ENCODE data around the gene ZNHIT6.

DNA sequence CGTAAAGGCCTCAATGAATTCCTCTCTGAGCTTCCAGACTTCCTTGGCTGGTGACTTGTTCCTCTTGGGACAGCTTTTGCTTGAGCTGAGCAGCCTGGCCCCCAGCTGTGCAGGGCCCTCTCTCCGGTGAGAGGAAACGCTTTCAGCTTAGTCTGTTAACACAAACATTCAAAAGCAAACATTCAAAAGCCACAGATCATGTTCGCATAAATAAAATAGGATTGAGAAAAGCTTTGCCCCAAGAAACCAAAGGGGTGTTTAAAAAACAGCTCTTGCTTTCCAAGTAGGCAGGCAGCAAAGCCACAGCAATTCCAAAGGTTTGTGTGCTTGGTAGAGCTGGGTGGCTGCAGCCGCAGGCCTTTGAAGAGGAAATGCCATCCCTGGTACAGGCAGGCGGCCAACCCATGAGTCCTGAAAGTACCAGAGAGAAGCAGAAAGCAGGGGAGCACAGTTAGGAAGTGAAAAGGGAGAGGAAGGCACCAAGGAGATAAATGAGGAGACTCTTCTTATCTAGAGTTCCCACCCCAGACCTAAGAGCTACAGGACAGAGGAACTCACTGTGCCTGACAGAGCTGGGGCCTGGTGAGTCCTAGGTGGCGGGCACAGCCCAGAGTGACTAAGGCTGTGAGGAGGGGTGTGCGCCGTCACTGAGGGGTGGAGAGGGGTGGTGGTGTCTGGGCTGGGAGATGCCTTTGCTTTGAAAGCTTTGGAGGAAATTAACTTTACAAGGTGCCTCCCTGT is 79.3 kb downstream of the ZNHIT6 start:
- no peak for TF ChIP-seq POLR2A (IDR thresholded peaks at IDR 0.05)
- TF ChIP-seq, protein P1, sequence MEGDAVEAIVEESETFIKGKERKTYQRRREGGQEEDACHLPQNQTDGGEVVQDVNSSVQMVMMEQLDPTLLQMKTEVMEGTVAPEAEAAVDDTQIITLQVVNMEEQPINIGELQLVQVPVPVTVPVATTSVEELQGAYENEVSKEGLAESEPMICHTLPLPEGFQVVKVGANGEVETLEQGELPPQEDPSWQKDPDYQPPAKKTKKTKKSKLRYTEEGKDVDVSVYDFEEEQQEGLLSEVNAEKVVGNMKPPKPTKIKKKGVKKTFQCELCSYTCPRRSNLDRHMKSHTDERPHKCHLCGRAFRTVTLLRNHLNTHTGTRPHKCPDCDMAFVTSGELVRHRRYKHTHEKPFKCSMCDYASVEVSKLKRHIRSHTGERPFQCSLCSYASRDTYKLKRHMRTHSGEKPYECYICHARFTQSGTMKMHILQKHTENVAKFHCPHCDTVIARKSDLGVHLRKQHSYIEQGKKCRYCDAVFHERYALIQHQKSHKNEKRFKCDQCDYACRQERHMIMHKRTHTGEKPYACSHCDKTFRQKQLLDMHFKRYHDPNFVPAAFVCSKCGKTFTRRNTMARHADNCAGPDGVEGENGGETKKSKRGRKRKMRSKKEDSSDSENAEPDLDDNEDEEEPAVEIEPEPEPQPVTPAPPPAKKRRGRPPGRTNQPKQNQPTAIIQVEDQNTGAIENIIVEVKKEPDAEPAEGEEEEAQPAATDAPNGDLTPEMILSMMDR (IDR thresholded peaks at IDR 0.05): no peak

Measured in testis (tissue), 2 donors.